H1 (cell line): ENCODE data around the gene TRAPPC13. TPM values are rescaled to one million over a fixed set of nuclear protein-coding genes. Genes with fewer than 3 reads are reported as not detected.

Experiments
- CTCF ChIA-PET: fragments of 300-600 bp; sonication (Branson Sonifier 250); formaldehyde crosslinking; loops from one replicate; lab custom pipeline; 2021; ENCODE audit not compliant: partially characterized antibody; lab: Charles Lee
- POLR2A ChIA-PET: fragments of 300-600 bp; sonication (Branson Sonifier 250); formaldehyde crosslinking; loops from one replicate; lab custom pipeline; 2021; ENCODE audit warnings: inconsistent platforms; ENCODE audit not compliant: partially characterized antibody; lab: Charles Lee
- DNase-seq, 2 experiments: peaks; one replicate each; pipeline versions ENCODE4 v3.0.0 to v3.0.0-alpha.2; 2010 to 2022; ENCODE audit warnings: low spot score in 2 of 2, low read depth in 1 of 2, mixed read lengths in 1 of 2
- FAIRE-seq: peaks from 2 replicates; lab custom pipeline; 2011; peaks lifted over from hg19 to GRCh38; lab: Jason Lieb, UNC
- H2AFZ ChIP-seq: 2 replicates; pipeline ENCODE4 v1.8.1; 2012; ENCODE audit warnings: low read length, inconsistent platforms
- H2AK5ac ChIP-seq: 2 replicates; pipeline ENCODE4 v1.6.1; 2013; ENCODE audit warnings: low read depth, low read length
- H2BK120ac ChIP-seq: replicated peaks from 2 replicates; pipeline ENCODE3; 2013; ENCODE audit warnings: low read depth, low read length, inconsistent platforms
- H2BK12ac ChIP-seq: 2 replicates; pipeline ENCODE4 v1.6.1; 2013; ENCODE audit warnings: low read depth, low read length
- H2BK15ac ChIP-seq: 2 replicates; pipeline ENCODE4 v1.6.1; 2013; ENCODE audit warnings: low read length
- H2BK20ac ChIP-seq: 2 replicates; pipeline ENCODE4 v1.6.1; 2013; ENCODE audit warnings: low read length
- H2BK5ac ChIP-seq: 2 replicates; pipeline ENCODE4 v1.6.1; 2013; ENCODE audit warnings: low read depth, low read length
- H3K14ac ChIP-seq: 2 replicates; pipeline ENCODE4 v1.6.1; 2013; ENCODE audit warnings: inconsistent platforms; ENCODE audit not compliant: insufficient read length
- H3K18ac ChIP-seq: 2 replicates; pipeline ENCODE4 v1.6.1; 2013; ENCODE audit warnings: low read length; ENCODE audit errors: extremely low read depth
- H3K23ac ChIP-seq: 2 replicates; pipeline ENCODE4 v1.6.1; 2013; ENCODE audit warnings: inconsistent platforms; ENCODE audit not compliant: insufficient read length
- H3K23me2 ChIP-seq: 2 replicates; pipeline ENCODE4 v1.6.1; 2013; ENCODE audit warnings: low read depth, low read length
- H3K27ac ChIP-seq: 2 replicates; pipeline ENCODE4 v1.6.1; 2011; ENCODE audit warnings: low read depth, low read length, inconsistent platforms
- H3K27me3 ChIP-seq, 4 experiments: replicated peaks in 1 of 4; 1 replicate in 1 of 4; 2 replicates in 3 of 4; pipeline versions ENCODE4 v1.6.1 to v1.8.1; 2011 to 2013; ENCODE audit warnings: low read length in 3 of 4, mild to moderate bottlenecking in 3 of 4, inconsistent platforms in 2 of 4, mixed read lengths in 2 of 4, moderate library complexity in 1 of 4; ENCODE audit not compliant: control insufficient read depth in 3 of 4, insufficient read depth in 3 of 4; ENCODE audit errors: extremely low read depth in 1 of 4
- H3K36me3 ChIP-seq, 4 experiments: 2 replicates each; pipeline versions ENCODE4 v1.6.1 to v1.8.1; 2011 to 2013; ENCODE audit warnings: mild to moderate bottlenecking in 4 of 4, low read length in 3 of 4, moderate library complexity in 2 of 4, control low read depth in 1 of 4, inconsistent platforms in 1 of 4; ENCODE audit not compliant: insufficient read depth in 4 of 4, control insufficient read depth in 2 of 4
- H3K4ac ChIP-seq: replicated peaks from 2 replicates; pipeline ENCODE3; 2013; ENCODE audit warnings: low read length, low read depth, mixed read lengths, inconsistent platforms; ENCODE audit not compliant: insufficient read length
- H3K4me1 ChIP-seq, 4 experiments: replicated peaks in 1 of 4; 1 replicate in 1 of 4; 2 replicates in 3 of 4; pipeline versions ENCODE4 v1.6.1 to v1.8.1; 2011 to 2013; ENCODE audit warnings: low read length in 3 of 4, inconsistent platforms in 2 of 4, mixed read lengths in 1 of 4; ENCODE audit not compliant: insufficient read depth in 4 of 4, control insufficient read depth in 3 of 4
- H3K4me2 ChIP-seq, 2 experiments: 2 replicates each; pipeline versions ENCODE4 v1.6.1 to v1.8.1; 2011 to 2013; ENCODE audit warnings: low read depth in 2 of 2, low read length in 2 of 2, control low read depth in 1 of 2, inconsistent platforms in 1 of 2, mild to moderate bottlenecking in 1 of 2; ENCODE audit not compliant: insufficient read depth in 1 of 2
- H3K4me3 ChIP-seq, 4 experiments: fragments of 200-600, 300-600 bp in 1 of 4; sonication (generic), shearing (Covaris generic), sonication (Bioruptor Twin) in 1 of 4; 2 replicates each; pipeline versions ENCODE4 v1.5.1 to v1.8.1; 2011 to 2016; ENCODE audit warnings: low read length in 4 of 4, low read depth in 3 of 4, control low read depth in 2 of 4, inconsistent platforms in 2 of 4, mild to moderate bottlenecking in 2 of 4, mixed read lengths in 1 of 4, moderate library complexity in 1 of 4; ENCODE audit not compliant: insufficient read depth in 2 of 4; ENCODE audit errors: extremely low read depth in 1 of 4
- H3K56ac ChIP-seq: replicated peaks from 2 replicates; pipeline ENCODE3; 2013; ENCODE audit warnings: low read depth, mild to moderate bottlenecking, mixed read lengths, low read length, inconsistent platforms; ENCODE audit not compliant: insufficient read length
- H3K79me1 ChIP-seq: 2 replicates; pipeline ENCODE4 v1.6.1; 2013; ENCODE audit warnings: low read depth, low read length, control low read depth
- H3K79me2 ChIP-seq, 2 experiments: 2 replicates each; pipeline versions ENCODE4 v1.6.1 to v1.8.1; 2012 to 2013; ENCODE audit warnings: low read length in 2 of 2, mild to moderate bottlenecking in 2 of 2, inconsistent platforms in 1 of 2; ENCODE audit not compliant: insufficient read depth in 2 of 2, control insufficient read depth in 1 of 2
- H3K9ac ChIP-seq, 4 experiments: replicated peaks in 1 of 4; 1 replicate in 1 of 4; 2 replicates in 3 of 4; pipeline versions ENCODE4 v1.6.1 to v1.8.1; 2011 to 2013; ENCODE audit warnings: low read depth in 3 of 4, low read length in 3 of 4, control low read depth in 2 of 4, mild to moderate bottlenecking in 2 of 4, moderate library complexity in 2 of 4, inconsistent platforms in 1 of 4; ENCODE audit errors: extremely low read depth in 1 of 4
- H3K9me3 ChIP-seq, 2 experiments: 2 replicates each; pipeline versions ENCODE4 v1.6.1 to v1.8.1; 2012 to 2013; ENCODE audit warnings: mild to moderate bottlenecking in 2 of 2, moderate library complexity in 2 of 2, control low read depth in 1 of 2, inconsistent platforms in 1 of 2, low read depth in 1 of 2, low read length in 1 of 2, mixed read lengths in 1 of 2; ENCODE audit not compliant: insufficient read depth in 2 of 2
- H4K20me1 ChIP-seq, 2 experiments: replicated peaks in 1 of 2; 2 replicates each; pipeline versions ENCODE3 to v1.8.1; 2011 to 2013; ENCODE audit warnings: inconsistent platforms in 2 of 2, low read length in 2 of 2, mild to moderate bottlenecking in 1 of 2; ENCODE audit not compliant: insufficient read depth in 2 of 2, control insufficient read depth in 1 of 2
- H4K5ac ChIP-seq: 2 replicates; pipeline ENCODE4 v1.6.1; 2013; ENCODE audit warnings: low read length, low read depth, mixed read lengths, inconsistent platforms; ENCODE audit not compliant: insufficient read length
- H4K8ac ChIP-seq: 2 replicates; pipeline ENCODE4 v1.8.0; 2013; ENCODE audit warnings: mild to moderate bottlenecking, moderate library complexity, low read length, inconsistent platforms; ENCODE audit not compliant: insufficient read depth; ENCODE audit errors: extremely low read depth
- H4K91ac ChIP-seq: replicated peaks from 2 replicates; pipeline ENCODE3; 2013; ENCODE audit warnings: low read length, mixed read lengths, inconsistent platforms; ENCODE audit not compliant: insufficient read length
- BACH1 ChIP-seq: IDR thresholded peaks from 2 replicates; pipeline ENCODE4 v1.6.1; 2012; ENCODE audit warnings: low read length, improper control_type of control experiment
- CBX8 ChIP-seq: fragments of 300-800, 300-1000 bp; sonication (generic); IDR thresholded peaks from 2 replicates; pipeline ENCODE4 v1.7.1; 2016; ENCODE audit warnings: low read depth, low read length, borderline replicate concordance
- CTBP2 ChIP-seq: IDR thresholded peaks from 2 replicates; pipeline ENCODE4 v1.7.0; 2011; ENCODE audit warnings: borderline replicate concordance, mild to moderate bottlenecking, moderate library complexity, mixed read lengths, low read length; ENCODE audit not compliant: insufficient read depth, insufficient read length
- KDM4A ChIP-seq: IDR thresholded peaks from one replicate; pipeline ENCODE4 v1.7.1; 2012; ENCODE audit warnings: low read depth, mild to moderate bottlenecking, moderate library complexity, low read length, inconsistent platforms; ENCODE audit not compliant: severe bottlenecking
- NANOG ChIP-seq: IDR thresholded peaks from 2 replicates; pipeline ENCODE4 v1.6.1; 2011; ENCODE audit warnings: low read length, low read depth, mild to moderate bottlenecking, inconsistent platforms; ENCODE audit not compliant: insufficient read depth, poor library complexity, severe bottlenecking
- PHF8 ChIP-seq: fragments of 200-600 bp; sonication (generic); conservative IDR thresholded peaks from 2 replicates; pipeline ENCODE4 v1.7.1; 2012; ENCODE audit warnings: low read depth, mild to moderate bottlenecking, inconsistent platforms, low read length, moderate library complexity
- SIX5 ChIP-seq: IDR thresholded peaks from 2 replicates; pipeline ENCODE4 v1.6.1; 2011; ENCODE audit warnings: mild to moderate bottlenecking, low read depth, low read length
- SP2 ChIP-seq: IDR thresholded peaks from 2 replicates; pipeline ENCODE4 v1.6.1; 2012; ENCODE audit warnings: mild to moderate bottlenecking, low read length, inconsistent platforms
- ZNF274 ChIP-seq: IDR thresholded peaks from 2 replicates; pipeline ENCODE4 v1.7.0; 2012; ENCODE audit warnings: low read length, borderline replicate concordance; ENCODE audit errors: extremely low read depth
- WGBS, 2 experiments: shearing (Covaris generic) in 1 of 2; methylation state at CpG; one replicate each; pipeline versions ENCODE4 v1.1.6 to v1.1.7; 2013 to 2015; ENCODE audit warnings: low lambda C conversion rate in 2 of 2, mixed read lengths in 2 of 2, inconsistent platforms in 1 of 2, low coverage in 1 of 2, missing lambda C conversion rate in 1 of 2; ENCODE audit not compliant: insufficient replicate concordance in 2 of 2, insufficient coverage in 1 of 2, insufficient read length in 1 of 2; ENCODE audit errors: extremely low coverage in 1 of 2, missing lambda C conversion rate in 1 of 2; 5-methylcytosine and 5-hydroxymethylcytosine counted together
- polyA plus RNA-seq, 7 experiments: library from polyadenylated mRNA; depleted of rRNA in 3 of 7; stranded (reverse) in 5 of 7; unstranded in 2 of 7; fragments of >200 nt in 5 of 7; fragments of 200-250 nt in 2 of 7; gene quantifications; 1 replicate in 5 of 7; 2 replicates in 1 of 7; 4 replicates in 1 of 7; pipeline versions ENCODE4 v1.2.1 to v1.2.3, GENCODE V29; 2011 to 2013; ENCODE audit warnings: missing spikeins in 2 of 7, mixed read lengths in 2 of 7
- total RNA-seq: library from RNA; stranded (reverse); fragmentation: NEBNext Ultra II Directional; extraction: Animal tissue kit (Norgen Biotek cat#: 25700); gene quantifications from 2 replicates; pipeline ENCODE4 v1.2.1, GENCODE V29; 2021
- TF ChIP-seq, protein P1 (sequence below): IDR thresholded peaks from 2 replicates; pipeline ENCODE4 v1.6.1; 2012; ENCODE audit warnings: inconsistent platforms
- TF ChIP-seq, protein P2 (sequence below), 3 experiments: IDR thresholded peaks; 1 replicate in 2 of 3; 2 replicates in 1 of 3; pipeline versions ENCODE4 v1.5.1 to v1.6.1; 2011; ENCODE audit warnings: low read length in 3 of 3, mild to moderate bottlenecking in 3 of 3, inconsistent platforms in 2 of 3, low read depth in 1 of 3, moderate library complexity in 1 of 3; ENCODE audit not compliant: insufficient read depth in 1 of 3; ENCODE audit errors: control extremely low read depth in 1 of 3

Gene TRAPPC13
- total and polyA plus RNA-seq, 2 of the 8 experiments (the other 6 are each of a cell fraction or from before 2014, with no cell fraction given), result 6.3 to 16.8 TPM

DNA sequence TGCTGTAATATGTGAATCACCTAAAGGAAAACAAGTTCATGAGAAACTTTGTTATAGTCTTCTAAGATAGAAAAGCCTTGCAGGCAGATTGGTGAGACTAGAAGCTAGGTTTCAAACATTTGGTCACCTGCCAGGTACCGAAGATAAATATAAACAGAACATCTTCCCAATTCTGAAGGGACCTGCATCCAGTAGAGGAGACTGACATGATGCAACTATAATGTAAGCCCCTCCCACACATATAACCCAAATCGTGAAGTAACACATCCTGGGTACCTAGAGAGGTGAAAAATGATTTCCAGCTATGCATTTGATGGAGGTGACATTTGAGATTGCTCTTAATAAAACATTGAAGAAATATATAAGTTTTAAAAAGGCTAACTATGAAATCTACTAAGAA, 29.9 kb downstream of the TRAPPC13 start:
- Histone ChIP-seq H2AK5ac (no peak overlapping the region), H3K18ac (no peak overlapping the region), H3K27ac (no peak overlapping the region), H2BK12ac (no peak overlapping the region), H2BK20ac (no peak overlapping the region), H4K8ac (no peak overlapping the region), H3K36me3 (no peaks in the 10 kb centered on the region; a peak in 2 of 8 replicates), H3K27me3 (no peaks in the 10 kb centered on the region), H4K91ac (no peak overlapping the region), H3K9ac (no peak overlapping the region), H2BK15ac (no peak overlapping the region), H3K4me1 (no peaks in the 10 kb centered on the region), H3K23me2 (no peaks in the 10 kb centered on the region), H2AFZ (no peak overlapping the region), H3K14ac (no peak overlapping the region), H4K5ac (no peak overlapping the region), H3K4me3 (no peak overlapping the region), H3K79me2 (no peaks in the 10 kb centered on the region), H3K4me2 (no peak overlapping the region), H2BK5ac (no peak overlapping the region), H3K9me3 (no peaks in the 10 kb centered on the region), H3K4ac (no peak overlapping the region), H2BK120ac (no peak overlapping the region), H3K23ac (no peak overlapping the region), H3K56ac (no peak overlapping the region), H4K20me1 (no peaks in the 10 kb centered on the region), H3K79me1 (no peaks in the 10 kb centered on the region)
- no peak for DNase-seq
- POLR2A ChIA-PET, result interaction anchor here (0.6 kb wide), 1 partner anchor 99 kb away, joined by 3 read pairs; no protein-coding TSS in a partner anchor
- FAIRE-seq, result no peak
- 89% methylated on average over 2 of the region's 2 CpGs; no CpG with 5 or more reads in 1 of the 2 experiments for WGBS, 2 experiments
- CTCF ChIA-PET, result no interaction called here
- no peak for TF ChIP-seq ZNF274
- no peak for TF ChIP-seq PHF8
- TF ChIP-seq CTBP2, result no peak
- no peak for TF ChIP-seq SP2
- no peak for TF ChIP-seq CBX8
- TF ChIP-seq KDM4A, result no peak
- TF ChIP-seq NANOG, result no peak
- TF ChIP-seq, protein P1, sequence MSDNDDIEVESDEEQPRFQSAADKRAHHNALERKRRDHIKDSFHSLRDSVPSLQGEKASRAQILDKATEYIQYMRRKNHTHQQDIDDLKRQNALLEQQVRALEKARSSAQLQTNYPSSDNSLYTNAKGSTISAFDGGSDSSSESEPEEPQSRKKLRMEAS, result no peak
- TF ChIP-seq BACH1, result no peak
- TF ChIP-seq, protein P2, sequence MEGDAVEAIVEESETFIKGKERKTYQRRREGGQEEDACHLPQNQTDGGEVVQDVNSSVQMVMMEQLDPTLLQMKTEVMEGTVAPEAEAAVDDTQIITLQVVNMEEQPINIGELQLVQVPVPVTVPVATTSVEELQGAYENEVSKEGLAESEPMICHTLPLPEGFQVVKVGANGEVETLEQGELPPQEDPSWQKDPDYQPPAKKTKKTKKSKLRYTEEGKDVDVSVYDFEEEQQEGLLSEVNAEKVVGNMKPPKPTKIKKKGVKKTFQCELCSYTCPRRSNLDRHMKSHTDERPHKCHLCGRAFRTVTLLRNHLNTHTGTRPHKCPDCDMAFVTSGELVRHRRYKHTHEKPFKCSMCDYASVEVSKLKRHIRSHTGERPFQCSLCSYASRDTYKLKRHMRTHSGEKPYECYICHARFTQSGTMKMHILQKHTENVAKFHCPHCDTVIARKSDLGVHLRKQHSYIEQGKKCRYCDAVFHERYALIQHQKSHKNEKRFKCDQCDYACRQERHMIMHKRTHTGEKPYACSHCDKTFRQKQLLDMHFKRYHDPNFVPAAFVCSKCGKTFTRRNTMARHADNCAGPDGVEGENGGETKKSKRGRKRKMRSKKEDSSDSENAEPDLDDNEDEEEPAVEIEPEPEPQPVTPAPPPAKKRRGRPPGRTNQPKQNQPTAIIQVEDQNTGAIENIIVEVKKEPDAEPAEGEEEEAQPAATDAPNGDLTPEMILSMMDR (IDR thresholded peaks at IDR 0.05; ENCODE audit: control extremely low read depth in 1 of 3, insufficient read depth in 1 of 3, low read depth in 1 of 3, low read length in 3 of 3), result no peak
- no peak for TF ChIP-seq SIX5
